ENCODE data around the gene GNAI3. TPM values are rescaled to one million over a fixed set of nuclear protein-coding genes. Genes with fewer than 3 reads are reported as not detected.

GNAI3 gene
- total and polyA plus RNA-seq, 2 experiments from 2014 or later, result 14.9 TPM

DNA sequence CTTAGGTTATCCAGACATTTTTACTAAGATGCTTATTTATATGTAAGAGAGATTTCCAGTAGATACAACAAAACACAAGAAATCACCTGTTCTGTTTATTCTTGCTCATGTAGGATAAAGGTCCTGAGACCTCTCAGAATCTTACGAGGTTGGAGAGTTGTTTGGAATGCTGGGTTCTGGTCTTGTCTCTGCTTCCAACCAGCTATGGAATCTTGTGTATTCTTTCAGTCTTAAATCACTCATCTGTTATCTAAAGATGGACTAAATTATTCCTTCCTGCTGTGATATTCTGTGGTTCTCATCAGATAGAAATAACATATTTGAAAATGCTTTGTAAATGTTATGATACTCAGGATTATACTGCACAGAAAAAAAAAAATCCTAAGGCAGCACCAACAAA is 49.7 kb downstream of the GNAI3 start:
- peaks cover 21% of the 10 kb centered on the region for H3K4me1 ChIP-seq (ENCODE audit: insufficient read depth)
- H3K27me3 ChIP-seq (replicated peaks; ENCODE audit: insufficient read depth), result no peaks in the 10 kb centered on the region
- peaks cover 23% of the 10 kb centered on the region for H3F3A ChIP-seq (ENCODE audit: insufficient read depth)
- no peak overlapping the region for H3K9ac ChIP-seq
- no peak overlapping the region for H3K4me2 ChIP-seq (ENCODE audit: unreplicated experiment)
- no peak overlapping the region for H3K27ac ChIP-seq
- no peak overlapping the region for H3K4me3 ChIP-seq
- no peaks in the 10 kb centered on the region for H3K9me3 ChIP-seq (ENCODE audit: low read depth)
- in situ Hi-C loops (cut with MboI), result no loop called here
- H3K9me2 ChIP-seq (ENCODE audit: insufficient read depth), result no peaks in the 10 kb centered on the region
- DNase-seq, result no peak
- peaks cover 30% of the 10 kb centered on the region; the same call in 1 of the 2 replicates for H3K36me3 ChIP-seq (ENCODE audit: low read depth)
- WGBS, 2 experiments (ENCODE audit: low coverage in 1 of 2, low lambda C conversion rate in 2 of 2, missing lambda C conversion rate in 2 of 2), result 94 to 100% methylated on average over 1 of the region's 1 CpG
- no peak overlapping the region for H2AFZ ChIP-seq
- peaks cover 56% of the 10 kb centered on the region for H3K79me2 ChIP-seq (ENCODE audit: insufficient read depth)
- no peaks in the 10 kb centered on the region for H4K20me1 ChIP-seq (ENCODE audit: insufficient read depth)
- no peak for TF ChIP-seq EZH2phosphoT487 (IDR thresholded peaks at IDR 0.05; ENCODE audit: insufficient read depth, low read depth)
- no peak for TF ChIP-seq EZH2 (IDR thresholded peaks at IDR 0.05; ENCODE audit: insufficient read depth, poor library complexity, severe bottlenecking)

DNA sequence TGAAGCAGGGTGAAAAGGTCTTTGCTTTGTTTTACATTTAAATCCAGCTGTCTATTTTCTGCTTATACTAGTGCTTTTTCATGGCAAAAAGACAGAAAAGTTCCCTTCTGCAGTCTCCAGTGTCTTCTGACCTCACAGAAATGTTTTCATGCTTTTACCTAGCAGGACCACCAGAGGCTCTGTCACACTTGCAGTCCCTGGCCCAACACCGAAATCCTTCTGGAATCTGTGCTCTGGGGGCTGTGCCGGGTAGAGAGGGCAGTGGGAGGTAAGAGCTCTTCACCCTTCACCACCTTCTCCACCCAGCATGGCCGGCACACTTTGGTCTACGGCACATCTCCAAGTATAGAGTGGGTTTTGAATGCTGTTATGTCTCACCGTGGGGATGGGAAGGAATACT is 50.2 kb downstream of the GNAI3 start:
- H3K79me2 ChIP-seq (ENCODE audit: insufficient read depth), result peaks cover 53% of the 10 kb centered on the region
- WGBS, 2 experiments (ENCODE audit: low coverage in 1 of 2, low lambda C conversion rate in 2 of 2, missing lambda C conversion rate in 2 of 2), result 87 to 88% methylated on average over 5 of the region's 5 CpGs
- in situ Hi-C loops (cut with MboI), result no loop called here
- peak; percentile 24 for DNase-seq
- no peaks in the 10 kb centered on the region for H4K20me1 ChIP-seq (ENCODE audit: insufficient read depth)
- H3K36me3 ChIP-seq (ENCODE audit: low read depth), result peaks cover 28% of the 10 kb centered on the region; the same call in 1 of the 2 replicates
- H3K4me1 ChIP-seq (ENCODE audit: insufficient read depth), result peaks cover 21% of the 10 kb centered on the region
- no peaks in the 10 kb centered on the region for H3K9me2 ChIP-seq (ENCODE audit: insufficient read depth)
- H3K9ac ChIP-seq, result no peak overlapping the region
- H2AFZ ChIP-seq, result no peak overlapping the region
- peaks cover 18% of the 10 kb centered on the region for H3F3A ChIP-seq (ENCODE audit: insufficient read depth)
- H3K4me2 ChIP-seq (ENCODE audit: unreplicated experiment), result no peak overlapping the region
- no peak for TF ChIP-seq EZH2 (IDR thresholded peaks at IDR 0.05; ENCODE audit: insufficient read depth, poor library complexity, severe bottlenecking)
- TF ChIP-seq EZH2phosphoT487 (IDR thresholded peaks at IDR 0.05; ENCODE audit: insufficient read depth, low read depth), result no peak
- H3K9me3 ChIP-seq (ENCODE audit: low read depth), result no peaks in the 10 kb centered on the region
- no peaks in the 10 kb centered on the region for H3K27me3 ChIP-seq (replicated peaks; ENCODE audit: insufficient read depth)
- H3K4me3 ChIP-seq, result no peak overlapping the region
- H3K27ac ChIP-seq, result no peak overlapping the region

- no peaks in the 10 kb centered on the region for H3K9me2 ChIP-seq (ENCODE audit: insufficient read depth)
- WGBS, 2 experiments (ENCODE audit: low coverage in 1 of 2, low lambda C conversion rate in 2 of 2, missing lambda C conversion rate in 2 of 2), result 98 to 100% methylated on average over 3 of the region's 3 CpGs
- peaks cover 4% of the 10 kb centered on the region for H3K4me1 ChIP-seq (ENCODE audit: insufficient read depth)
- peaks cover 16% of the 10 kb centered on the region for H3F3A ChIP-seq (ENCODE audit: insufficient read depth)
- DNase-seq, result no peak
- H3K27ac ChIP-seq, result no peak overlapping the region
- peaks cover 33% of the 10 kb centered on the region for H3K79me2 ChIP-seq (ENCODE audit: insufficient read depth)
- H3K4me3 ChIP-seq, result no peak overlapping the region
- H3K27me3 ChIP-seq (replicated peaks; ENCODE audit: insufficient read depth), result no peaks in the 10 kb centered on the region
- H4K20me1 ChIP-seq (ENCODE audit: insufficient read depth), result no peaks in the 10 kb centered on the region
- no peak overlapping the region for H3K9ac ChIP-seq
- in situ Hi-C loops (cut with MboI), result no loop called here
- TF ChIP-seq EZH2 (IDR thresholded peaks at IDR 0.05; ENCODE audit: insufficient read depth, poor library complexity, severe bottlenecking) (no peak), EZH2phosphoT487 (IDR thresholded peaks at IDR 0.05; ENCODE audit: insufficient read depth, low read depth) (no peak)
- H3K4me2 ChIP-seq (ENCODE audit: unreplicated experiment), result no peak overlapping the region
- peaks cover 14% of the 10 kb centered on the region; the same call in 1 of the 2 replicates for H3K36me3 ChIP-seq (ENCODE audit: low read depth)
- H2AFZ ChIP-seq, result no peak overlapping the region
- H3K9me3 ChIP-seq (ENCODE audit: low read depth), result no peaks in the 10 kb centered on the region
These were observed 54.8 kb downstream of the GNAI3 start for GRCh38 chr1:109603229-109603628.

DNA sequence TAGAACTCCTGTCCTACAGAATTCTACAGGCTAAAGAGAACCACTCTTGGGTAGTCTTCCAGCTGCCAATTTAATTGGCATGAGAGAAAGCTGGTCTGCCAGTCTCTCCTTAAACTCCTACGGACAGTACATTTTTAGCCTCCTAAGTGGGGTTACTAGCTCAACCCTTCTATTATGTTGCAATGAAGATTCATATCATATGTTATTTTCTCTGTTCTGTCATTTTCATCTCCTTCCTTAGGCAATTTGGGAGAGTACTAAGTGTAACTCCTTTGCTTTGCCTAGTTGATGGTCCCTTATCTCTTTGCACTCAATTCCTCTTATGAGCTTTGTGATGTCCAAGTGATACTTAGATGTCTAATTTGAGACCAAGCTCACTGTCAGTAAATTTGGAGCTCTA is 57.0 kb downstream of the GNAI3 start:
- Histone ChIP-seq H3K4me1 (ENCODE audit: insufficient read depth) (peaks cover 22% of the 10 kb centered on the region), H3F3A (ENCODE audit: insufficient read depth) (peaks cover 30% of the 10 kb centered on the region), H3K27me3 (replicated peaks; ENCODE audit: insufficient read depth) (no peaks in the 10 kb centered on the region), H3K9me2 (ENCODE audit: insufficient read depth) (no peaks in the 10 kb centered on the region), H3K4me3 (no peak overlapping the region), H2AFZ (no peak overlapping the region), H3K27ac (no peak overlapping the region), H3K9me3 (ENCODE audit: low read depth) (no peaks in the 10 kb centered on the region), H3K79me2 (ENCODE audit: insufficient read depth) (peaks cover 17% of the 10 kb centered on the region; the same call in 1 of the 2 replicates), H3K4me2 (ENCODE audit: unreplicated experiment) (no peak overlapping the region), H3K9ac (no peak overlapping the region), H3K36me3 (ENCODE audit: low read depth) (0 out of 2 replicates have a peak, but pooled peaks cover 5% of the 10 kb centered on the region), H4K20me1 (ENCODE audit: insufficient read depth) (no peaks in the 10 kb centered on the region)
- in situ Hi-C loops (cut with MboI), result no loop called here
- WGBS, 2 experiments (ENCODE audit: low coverage in 1 of 2, low lambda C conversion rate in 2 of 2, missing lambda C conversion rate in 2 of 2), result 93 to 100% methylated on average over 1 of the region's 1 CpG
- TF ChIP-seq EZH2 (IDR thresholded peaks at IDR 0.05; ENCODE audit: insufficient read depth, poor library complexity, severe bottlenecking) (no peak), EZH2phosphoT487 (IDR thresholded peaks at IDR 0.05; ENCODE audit: insufficient read depth, low read depth) (no peak)
- DNase-seq, result no peak

- in situ Hi-C loops (cut with MboI), result no loop called here
- peaks cover 46% of the 10 kb centered on the region for H3F3A ChIP-seq (ENCODE audit: insufficient read depth)
- no peaks in the 10 kb centered on the region for H3K79me2 ChIP-seq (ENCODE audit: insufficient read depth)
- H3K4me1 ChIP-seq (ENCODE audit: insufficient read depth), result peaks cover 41% of the 10 kb centered on the region
- H3K27ac ChIP-seq, result peak overlapping the region; percentile 81
- peak; percentile 34 for DNase-seq
- H2AFZ ChIP-seq, result no peak overlapping the region
- no peaks in the 10 kb centered on the region for H3K27me3 ChIP-seq (replicated peaks; ENCODE audit: insufficient read depth)
- H3K9me2 ChIP-seq (ENCODE audit: insufficient read depth), result no peaks in the 10 kb centered on the region
- TF ChIP-seq EZH2 (IDR thresholded peaks at IDR 0.05; ENCODE audit: insufficient read depth, poor library complexity, severe bottlenecking), result no peak
- no peak for TF ChIP-seq EZH2phosphoT487 (IDR thresholded peaks at IDR 0.05; ENCODE audit: insufficient read depth, low read depth)
- no peak overlapping the region for H3K4me3 ChIP-seq
- H3K36me3 ChIP-seq (ENCODE audit: low read depth), result no peaks in the 10 kb centered on the region
- 0 out of 2 replicates have a peak overlapping the region, but pooled peaks have one; percentile 50 for H3K9ac ChIP-seq
- 98% methylated on average over 3 of the region's 3 CpGs for WGBS, 2 experiments (ENCODE audit: low coverage in 1 of 2, low lambda C conversion rate in 2 of 2, missing lambda C conversion rate in 2 of 2)
- no peaks in the 10 kb centered on the region for H3K9me3 ChIP-seq (ENCODE audit: low read depth)
- no peak overlapping the region for H3K4me2 ChIP-seq (ENCODE audit: unreplicated experiment)
- no peaks in the 10 kb centered on the region for H4K20me1 ChIP-seq (ENCODE audit: insufficient read depth)
These were observed 61.5 kb downstream of the GNAI3 start for GRCh38 chr1:109609881-109610280.

Measured in GM23248 (cell line).